Heart left ventricle (tissue), 13 donors: ENCODE data around the gene PLAAT4.

Experiments
- POLR2A ChIP-seq, 2 donors: fragments of 450-650 bp; IDR thresholded peaks; one replicate each; pipeline ENCODE4 v1.6.1; 2017; ENCODE audit warnings: antibody characterized with exemption in 2 of 2, mild to moderate bottlenecking in 2 of 2, moderate library complexity in 2 of 2
- TF ChIP-seq, protein P1 (sequence below), 12 donors: fragments of 200-600 bp; sonication (generic) in 4 of 12; IDR thresholded peaks; one replicate each; pipeline versions ENCODE4 v1.5.0 to v1.8.0; 2018 to 2022; ENCODE audit warnings: antibody characterized with exemption in 12 of 12, mild to moderate bottlenecking in 5 of 12
- donor health status: ischemic (EF 13 %, LVEDD 7.1; RV severe dilation, severe dysfunction).
- donor health status: DM: no; HTN: yes; CAD: no.
- donor health status: DM: no; HTN: no; CAD: no.
- donor health status: ischemic (EF 25% LVEDD 6.9; RV normal size, moderate dysfunction).
- donor health status: ischemic (EF 25% LVEDD 5.7; RV mildly dilated, moderate dysfunction).
- donor health status: ischemic (EF 35%, LVEDD 5.7; RV mildly dilated, moderate dysfunction).
- donor health status: nonischemic (EF 11% LVEDD 7.7; RV severe dilation, severe dysfunction).
- donor health status: DM: yes; HTN: yes; CAD: no.
- donor health status: PGD.
- donor health status: ischemic (EF 29% LVEDD 5.4; RV normal size, mild dysfunction).
- donor health status: nonischemic (EF 23%, LVEDD 6.1; RV moderate dilation, normal function).

DNA sequence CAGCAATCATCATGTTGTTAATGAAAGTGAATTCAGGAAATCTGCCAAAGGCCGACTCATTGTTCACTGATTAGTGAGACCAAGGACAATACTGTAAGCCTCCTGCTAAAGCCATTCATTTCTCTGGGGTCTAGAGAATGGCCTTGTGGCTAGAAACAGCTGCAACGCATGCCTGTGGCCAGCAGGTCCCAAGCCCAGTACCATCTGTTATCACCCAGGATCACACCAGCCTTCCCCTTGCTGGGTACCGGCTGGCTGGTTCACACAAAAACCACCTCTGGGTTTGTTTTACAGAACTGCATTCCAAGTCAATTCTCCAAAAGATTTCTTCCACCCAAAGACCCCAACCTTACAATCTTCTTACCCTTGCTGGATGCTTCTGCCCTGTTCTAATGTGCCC, 46.7 kb upstream of the PLAAT4 start:
- TF ChIP-seq, protein P1, sequence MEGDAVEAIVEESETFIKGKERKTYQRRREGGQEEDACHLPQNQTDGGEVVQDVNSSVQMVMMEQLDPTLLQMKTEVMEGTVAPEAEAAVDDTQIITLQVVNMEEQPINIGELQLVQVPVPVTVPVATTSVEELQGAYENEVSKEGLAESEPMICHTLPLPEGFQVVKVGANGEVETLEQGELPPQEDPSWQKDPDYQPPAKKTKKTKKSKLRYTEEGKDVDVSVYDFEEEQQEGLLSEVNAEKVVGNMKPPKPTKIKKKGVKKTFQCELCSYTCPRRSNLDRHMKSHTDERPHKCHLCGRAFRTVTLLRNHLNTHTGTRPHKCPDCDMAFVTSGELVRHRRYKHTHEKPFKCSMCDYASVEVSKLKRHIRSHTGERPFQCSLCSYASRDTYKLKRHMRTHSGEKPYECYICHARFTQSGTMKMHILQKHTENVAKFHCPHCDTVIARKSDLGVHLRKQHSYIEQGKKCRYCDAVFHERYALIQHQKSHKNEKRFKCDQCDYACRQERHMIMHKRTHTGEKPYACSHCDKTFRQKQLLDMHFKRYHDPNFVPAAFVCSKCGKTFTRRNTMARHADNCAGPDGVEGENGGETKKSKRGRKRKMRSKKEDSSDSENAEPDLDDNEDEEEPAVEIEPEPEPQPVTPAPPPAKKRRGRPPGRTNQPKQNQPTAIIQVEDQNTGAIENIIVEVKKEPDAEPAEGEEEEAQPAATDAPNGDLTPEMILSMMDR (IDR thresholded peaks at IDR 0.05), result no peak
- no peak for TF ChIP-seq POLR2A (IDR thresholded peaks at IDR 0.05)
